ENCODE measurements around the gene STUM. TPM values are rescaled to one million over a fixed set of nuclear protein-coding genes. Genes with fewer than 3 reads are reported as not detected.

Gene STUM
- total RNA-seq, 4 donors from 2014 or later, result 0.92 to 1.9 (median 1.0) TPM

DNA sequence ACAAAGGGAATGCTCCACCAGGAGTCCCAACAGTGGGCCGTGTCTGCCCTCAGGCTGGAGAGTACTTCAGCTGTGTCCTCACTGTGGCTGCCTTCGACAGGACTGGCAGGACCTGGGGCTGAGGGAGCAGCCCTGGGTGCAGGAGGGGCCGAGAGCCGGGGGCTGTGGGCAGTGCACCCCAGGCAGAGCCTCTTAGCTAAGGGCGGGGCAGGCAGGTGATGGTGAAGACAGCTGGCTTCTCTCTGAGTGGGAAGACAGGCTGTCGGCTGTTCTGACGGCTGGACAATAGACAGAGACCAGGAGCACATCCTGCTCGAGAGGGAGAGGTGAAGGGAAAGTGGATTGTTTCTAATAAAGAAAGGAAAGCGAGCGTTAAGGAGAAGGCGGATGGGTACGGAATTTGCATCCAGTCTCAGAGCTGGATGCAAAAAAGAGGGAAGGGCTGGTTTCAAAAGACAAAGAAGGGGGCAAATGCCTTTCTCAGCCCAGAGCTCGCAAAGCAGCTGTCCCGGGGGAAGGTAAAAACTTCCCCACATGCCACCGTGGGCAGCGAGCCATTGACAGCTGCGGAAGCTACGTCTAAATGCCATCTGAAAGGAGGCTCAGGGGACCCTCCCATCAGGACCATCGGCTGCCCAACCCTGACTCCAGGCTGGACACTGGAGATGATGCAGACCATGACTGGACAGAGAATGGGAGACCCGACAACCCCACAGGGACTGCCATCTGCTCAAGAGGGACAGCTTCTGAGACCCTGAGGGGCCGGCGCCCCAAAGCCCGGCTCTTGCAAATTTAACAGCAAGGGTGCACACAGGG is 92.0 kb downstream of the STUM start:
- ATAC-seq, result no peak
- DNase-seq, result no peak
- Histone ChIP-seq H3K27ac (peak overlapping the region in 1 of 4 donors; percentile 44), H3K4me3 (no peak overlapping the region), H3K9me3 (no peaks in the 10 kb centered on the region), H3K4me1 (peaks cover 19 to 28% of the 10 kb centered on the region in 2 donors), H3K36me3 (peaks cover 0 to 7% of the 10 kb centered on the region in 2 donors), H3K27me3 (no peaks in the 10 kb centered on the region)
- intact Hi-C loops (cut with DNase I; ENCODE audit: low total_unique reads), result no loop called here
- TF ChIP-seq POLR2A (IDR thresholded peaks at IDR 0.05), result no peak
- TF ChIP-seq, protein P1, sequence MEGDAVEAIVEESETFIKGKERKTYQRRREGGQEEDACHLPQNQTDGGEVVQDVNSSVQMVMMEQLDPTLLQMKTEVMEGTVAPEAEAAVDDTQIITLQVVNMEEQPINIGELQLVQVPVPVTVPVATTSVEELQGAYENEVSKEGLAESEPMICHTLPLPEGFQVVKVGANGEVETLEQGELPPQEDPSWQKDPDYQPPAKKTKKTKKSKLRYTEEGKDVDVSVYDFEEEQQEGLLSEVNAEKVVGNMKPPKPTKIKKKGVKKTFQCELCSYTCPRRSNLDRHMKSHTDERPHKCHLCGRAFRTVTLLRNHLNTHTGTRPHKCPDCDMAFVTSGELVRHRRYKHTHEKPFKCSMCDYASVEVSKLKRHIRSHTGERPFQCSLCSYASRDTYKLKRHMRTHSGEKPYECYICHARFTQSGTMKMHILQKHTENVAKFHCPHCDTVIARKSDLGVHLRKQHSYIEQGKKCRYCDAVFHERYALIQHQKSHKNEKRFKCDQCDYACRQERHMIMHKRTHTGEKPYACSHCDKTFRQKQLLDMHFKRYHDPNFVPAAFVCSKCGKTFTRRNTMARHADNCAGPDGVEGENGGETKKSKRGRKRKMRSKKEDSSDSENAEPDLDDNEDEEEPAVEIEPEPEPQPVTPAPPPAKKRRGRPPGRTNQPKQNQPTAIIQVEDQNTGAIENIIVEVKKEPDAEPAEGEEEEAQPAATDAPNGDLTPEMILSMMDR (IDR thresholded peaks at IDR 0.05 in 4 of 5, conservative IDR thresholded peaks at IDR 0.05 in 1 of 5), result no peak
- in situ Hi-C loops (cut with MboI; ENCODE audit: low sequenced_read_pairs in 4 of 4), result loop anchor here in 1 of 4 donors (25.0 kb wide), 1 partner anchor 797 kb away; no protein-coding TSS in a partner anchor

DNA sequence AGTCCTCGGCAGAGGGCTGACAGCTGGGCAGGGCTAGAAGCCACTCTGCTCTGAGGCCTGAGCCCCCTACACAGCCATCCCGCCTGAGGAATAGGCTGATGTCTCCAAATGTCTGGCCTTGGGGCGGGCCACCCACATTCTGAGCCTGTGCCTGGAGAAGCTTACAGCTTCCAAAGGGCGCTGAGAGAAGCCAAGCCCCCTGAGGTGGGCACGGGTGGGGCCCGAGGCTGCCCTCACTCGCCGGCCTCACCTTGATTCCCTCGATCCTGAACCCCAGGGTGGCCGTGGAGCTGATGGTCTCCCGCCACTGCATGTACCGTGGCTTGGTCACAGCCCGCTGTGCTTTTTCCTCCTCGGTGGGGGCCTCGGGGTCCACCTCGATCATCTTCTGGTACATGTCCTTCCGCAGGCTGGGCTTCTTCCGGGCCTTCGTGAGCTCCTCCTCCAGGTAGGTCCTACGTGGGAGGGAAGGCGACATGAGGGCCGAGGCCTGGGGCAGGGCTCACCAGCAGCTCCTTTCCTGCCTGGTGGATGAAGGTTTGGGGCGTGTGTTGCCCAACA is 93.2 kb downstream of the STUM start:
- no peak overlapping the region for H3K27ac ChIP-seq
- peaks cover 30 to 37% of the 10 kb centered on the region in 2 donors for H3K4me1 ChIP-seq
- peaks cover 0 to 9% of the 10 kb centered on the region in 2 donors for H3K36me3 ChIP-seq
- intact Hi-C loops (cut with DNase I; ENCODE audit: low total_unique reads) (no loop called here), in situ Hi-C loops (cut with MboI; ENCODE audit: low sequenced_read_pairs in 4 of 4) (loop anchor here in 1 of 4 donors (25.0 kb wide), 1 partner anchor 796 kb away; no protein-coding TSS in a partner anchor)
- DNase-seq (no peak), ATAC-seq (no peak)
- H3K4me3 ChIP-seq, result no peak overlapping the region
- TF ChIP-seq, protein P1 (IDR thresholded peaks at IDR 0.05 in 4 of 5, conservative IDR thresholded peaks at IDR 0.05 in 1 of 5), result no peak
- H3K9me3 ChIP-seq, result no peaks in the 10 kb centered on the region
- no peaks in the 10 kb centered on the region for H3K27me3 ChIP-seq

- DNase-seq, result no peak
- H3K9me3 ChIP-seq, result no peaks in the 10 kb centered on the region
- intact Hi-C loops (cut with DNase I; ENCODE audit: low total_unique reads), result no loop called here
- in situ Hi-C loops (cut with MboI; ENCODE audit: low sequenced_read_pairs in 4 of 4), result loop anchor here in 1 of 4 donors (25.0 kb wide), 1 partner anchor 795 kb away; no protein-coding TSS in a partner anchor
- H3K4me3 ChIP-seq, result no peak overlapping the region
- no peak for ATAC-seq
- TF ChIP-seq, protein P1 (IDR thresholded peaks at IDR 0.05 in 4 of 5, conservative IDR thresholded peaks at IDR 0.05 in 1 of 5), result no peak
- TF ChIP-seq POLR2A (IDR thresholded peaks at IDR 0.05), result no peak
- peaks cover 0 to 12% of the 10 kb centered on the region in 2 donors for H3K36me3 ChIP-seq
- H3K27ac ChIP-seq, result no peak overlapping the region
- H3K4me1 ChIP-seq, result peaks cover 32 to 33% of the 10 kb centered on the region in 2 donors
- no peaks in the 10 kb centered on the region for H3K27me3 ChIP-seq
Observed at GRCh38 chr1:226642421-226642820, 93.9 kb downstream of the STUM start.

- peaks cover 26 to 29% of the 10 kb centered on the region in 2 donors for H3K4me1 ChIP-seq
- H3K27ac ChIP-seq, result no peak overlapping the region
- intact Hi-C loops (cut with DNase I; ENCODE audit: low total_unique reads), result no loop called here
- H3K36me3 ChIP-seq, result peaks cover 0 to 16% of the 10 kb centered on the region in 2 donors
- no peaks in the 10 kb centered on the region for H3K27me3 ChIP-seq
- no peaks in the 10 kb centered on the region for H3K9me3 ChIP-seq
- TF ChIP-seq POLR2A (IDR thresholded peaks at IDR 0.05), result no peak
- TF ChIP-seq, protein P1 (IDR thresholded peaks at IDR 0.05 in 4 of 5, conservative IDR thresholded peaks at IDR 0.05 in 1 of 5), result no peak
- in situ Hi-C loops (cut with MboI; ENCODE audit: low sequenced_read_pairs in 4 of 4), result loop anchor here in 1 of 4 donors (25.0 kb wide), 1 partner anchor 794 kb away; no protein-coding TSS in a partner anchor
- DNase-seq (no peak), ATAC-seq (no peak)
- H3K4me3 ChIP-seq, result no peak overlapping the region
Observed at GRCh38 chr1:226643177-226643576, 94.6 kb downstream of the STUM start.

All from gastrocnemius medialis (tissue), 4 donors.